ENCODE measurements around the gene TM6SF1. TPM values are rescaled to one million over a fixed set of nuclear protein-coding genes. Genes with fewer than 3 reads are reported as not detected.

TM6SF1 gene
- polyA plus RNA-seq, 1 donor from 2014 or later: 0.16 TPM

DNA sequence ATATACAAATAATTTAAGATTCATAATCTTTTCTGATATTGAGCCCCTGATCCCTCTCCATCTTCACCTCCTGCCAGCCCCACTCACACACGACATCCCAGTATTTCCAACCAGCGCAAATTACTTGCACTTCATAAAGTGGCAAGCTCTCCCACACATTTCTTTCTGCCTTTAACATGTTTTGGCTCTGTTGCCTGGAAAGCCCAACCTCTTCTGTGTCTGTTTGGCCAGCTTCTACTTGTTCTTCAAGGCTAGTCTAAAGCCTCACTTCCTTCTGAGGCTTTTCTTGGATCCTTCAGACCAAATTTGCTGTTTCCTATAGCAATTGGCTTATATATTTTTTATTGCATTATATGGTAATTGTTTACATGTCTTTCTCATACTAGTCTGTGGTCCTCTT is 5.1 kb upstream of the TM6SF1 start:
- Histone ChIP-seq H3K9me2 (ENCODE audit: insufficient read depth, low read length) (no peaks in the 10 kb centered on the region), H4K20me1 (ENCODE audit: insufficient read depth) (no peaks in the 10 kb centered on the region), H3K4me3 (ENCODE audit: low read length) (no peak overlapping the region), H3K36me3 (ENCODE audit: insufficient read depth, low read length) (no peaks in the 10 kb centered on the region), H3K27ac (ENCODE audit: low read length) (no peak overlapping the region), H3K79me2 (replicated peaks; ENCODE audit: insufficient read depth, low read length) (no peaks in the 10 kb centered on the region), H2AFZ (ENCODE audit: low read depth, low read length) (no peak overlapping the region), H3K4me2 (ENCODE audit: low read length) (no peak overlapping the region), H3K27me3 (ENCODE audit: insufficient read depth, low read depth, low read length) (peaks cover 8% of the 10 kb centered on the region), H3K9ac (ENCODE audit: low read length) (no peak overlapping the region), H3F3A (ENCODE audit: insufficient read depth, low read length, poor library complexity, severe bottlenecking) (no peaks in the 10 kb centered on the region), H3K9me3 (ENCODE audit: low read length) (no peaks in the 10 kb centered on the region)
- TF ChIP-seq, protein P1, sequence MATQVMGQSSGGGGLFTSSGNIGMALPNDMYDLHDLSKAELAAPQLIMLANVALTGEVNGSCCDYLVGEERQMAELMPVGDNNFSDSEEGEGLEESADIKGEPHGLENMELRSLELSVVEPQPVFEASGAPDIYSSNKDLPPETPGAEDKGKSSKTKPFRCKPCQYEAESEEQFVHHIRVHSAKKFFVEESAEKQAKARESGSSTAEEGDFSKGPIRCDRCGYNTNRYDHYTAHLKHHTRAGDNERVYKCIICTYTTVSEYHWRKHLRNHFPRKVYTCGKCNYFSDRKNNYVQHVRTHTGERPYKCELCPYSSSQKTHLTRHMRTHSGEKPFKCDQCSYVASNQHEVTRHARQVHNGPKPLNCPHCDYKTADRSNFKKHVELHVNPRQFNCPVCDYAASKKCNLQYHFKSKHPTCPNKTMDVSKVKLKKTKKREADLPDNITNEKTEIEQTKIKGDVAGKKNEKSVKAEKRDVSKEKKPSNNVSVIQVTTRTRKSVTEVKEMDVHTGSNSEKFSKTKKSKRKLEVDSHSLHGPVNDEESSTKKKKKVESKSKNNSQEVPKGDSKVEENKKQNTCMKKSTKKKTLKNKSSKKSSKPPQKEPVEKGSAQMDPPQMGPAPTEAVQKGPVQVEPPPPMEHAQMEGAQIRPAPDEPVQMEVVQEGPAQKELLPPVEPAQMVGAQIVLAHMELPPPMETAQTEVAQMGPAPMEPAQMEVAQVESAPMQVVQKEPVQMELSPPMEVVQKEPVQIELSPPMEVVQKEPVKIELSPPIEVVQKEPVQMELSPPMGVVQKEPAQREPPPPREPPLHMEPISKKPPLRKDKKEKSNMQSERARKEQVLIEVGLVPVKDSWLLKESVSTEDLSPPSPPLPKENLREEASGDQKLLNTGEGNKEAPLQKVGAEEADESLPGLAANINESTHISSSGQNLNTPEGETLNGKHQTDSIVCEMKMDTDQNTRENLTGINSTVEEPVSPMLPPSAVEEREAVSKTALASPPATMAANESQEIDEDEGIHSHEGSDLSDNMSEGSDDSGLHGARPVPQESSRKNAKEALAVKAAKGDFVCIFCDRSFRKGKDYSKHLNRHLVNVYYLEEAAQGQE (IDR thresholded peaks at IDR 0.05; ENCODE audit: borderline replicate concordance): no peak
- no peak for TF ChIP-seq EZH2 (IDR thresholded peaks at IDR 0.05; ENCODE audit: borderline replicate concordance, insufficient read depth, low read length, poor library complexity, severe bottlenecking)
- TF ChIP-seq CTCF (IDR thresholded peaks at IDR 0.05; ENCODE audit: poor library complexity, severe bottlenecking): no peak
- no peak for TF ChIP-seq POLR2AphosphoS5 (IDR thresholded peaks at IDR 0.05)
- TF ChIP-seq TAF1 (IDR thresholded peaks at IDR 0.05; ENCODE audit: low read depth): no peak
- no peak for TF ChIP-seq MXI1 (conservative IDR thresholded peaks at IDR 0.05; ENCODE audit: poor library complexity, severe bottlenecking)
- no peak for TF ChIP-seq RAD21 (conservative IDR thresholded peaks at IDR 0.05)
- TF ChIP-seq SMC3 (conservative IDR thresholded peaks at IDR 0.05; ENCODE audit: poor library complexity): no peak
- TF ChIP-seq EP300 (conservative IDR thresholded peaks at IDR 0.05; ENCODE audit: poor library complexity, severe bottlenecking): no peak

DNA sequence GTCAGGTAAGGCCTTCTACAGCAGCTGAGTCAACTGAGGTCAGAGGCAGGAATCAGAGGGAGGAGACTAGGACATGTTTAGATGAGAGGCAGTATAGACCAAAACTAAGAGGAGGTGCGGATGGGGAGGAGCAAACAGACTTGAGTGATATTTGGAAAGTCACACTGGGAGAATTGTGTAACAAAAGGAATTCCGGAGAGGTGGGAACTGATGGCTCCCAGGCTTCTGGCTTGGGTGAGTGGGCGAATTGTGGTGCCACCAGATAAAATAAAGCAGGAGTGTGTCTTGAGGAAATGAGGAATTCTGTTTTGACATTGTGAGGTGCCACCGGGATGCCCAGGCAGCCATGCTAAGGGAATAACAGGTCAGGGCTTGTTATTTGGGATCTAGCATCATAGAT is 3.3 kb upstream of the TM6SF1 start:
- H3K4me2 ChIP-seq (ENCODE audit: low read length): no peak overlapping the region
- H3K36me3 ChIP-seq (ENCODE audit: insufficient read depth, low read length): peaks cover 5% of the 10 kb centered on the region
- no peaks in the 10 kb centered on the region for H4K20me1 ChIP-seq (ENCODE audit: insufficient read depth)
- H3K9ac ChIP-seq (ENCODE audit: low read length): no peak overlapping the region
- no peaks in the 10 kb centered on the region for H3K9me2 ChIP-seq (ENCODE audit: insufficient read depth, low read length)
- TF ChIP-seq EP300 (conservative IDR thresholded peaks at IDR 0.05; ENCODE audit: poor library complexity, severe bottlenecking) (no peak), RAD21 (conservative IDR thresholded peaks at IDR 0.05) (no peak), POLR2AphosphoS5 (IDR thresholded peaks at IDR 0.05) (no peak), TAF1 (IDR thresholded peaks at IDR 0.05; ENCODE audit: low read depth) (no peak)
- TF ChIP-seq, protein P1 (IDR thresholded peaks at IDR 0.05; ENCODE audit: borderline replicate concordance): no peak
- no peak overlapping the region for H3K27ac ChIP-seq (ENCODE audit: low read length)
- no peak overlapping the region for H2AFZ ChIP-seq (ENCODE audit: low read depth, low read length)
- H3F3A ChIP-seq (ENCODE audit: insufficient read depth, low read length, poor library complexity, severe bottlenecking): no peaks in the 10 kb centered on the region
- no peak overlapping the region for H3K4me3 ChIP-seq (ENCODE audit: low read length)
- H3K79me2 ChIP-seq (replicated peaks; ENCODE audit: insufficient read depth, low read length): no peaks in the 10 kb centered on the region
- H3K27me3 ChIP-seq (ENCODE audit: insufficient read depth, low read depth, low read length): peaks cover 25% of the 10 kb centered on the region
- no peaks in the 10 kb centered on the region for H3K9me3 ChIP-seq (ENCODE audit: low read length)
